Glutamatergic neuron (in vitro differentiated cells): Measurements from ENCODE around the gene VSIG10L2. TPM values are rescaled to one million over a fixed set of nuclear protein-coding genes. Genes with fewer than 3 reads are reported as not detected.
A peak's percentile ranks its signal among the peaks of the same experiment; 100 is the strongest.
"Not testable (repeated sequence)": the region's sequence is repeated elsewhere in the genome, so short reads cannot be mapped to it uniquely, and the experiment has no call there.

Experiments used
- DNase-seq: peaks from one replicate; pipeline ENCODE4 v3.0.0; 2022
- H3K27ac Mint-ChIP-seq: one replicate; pipeline ENCODE4 v1.8.0; 2020; ENCODE audit warnings: mild to moderate bottlenecking, mixed read lengths, inconsistent platforms; ENCODE audit not compliant: unreplicated experiment
- H3K27me3 Mint-ChIP-seq: one replicate; pipeline ENCODE4 v1.8.0; 2020; ENCODE audit warnings: mild to moderate bottlenecking, moderate library complexity, mixed read lengths, inconsistent platforms; ENCODE audit not compliant: unreplicated experiment
- H3K36me3 Mint-ChIP-seq: one replicate; pipeline ENCODE4 v1.8.0; 2020; ENCODE audit warnings: mild to moderate bottlenecking, mixed read lengths, inconsistent platforms; ENCODE audit not compliant: unreplicated experiment
- H3K4me1 Mint-ChIP-seq: one replicate; pipeline ENCODE4 v1.8.0; 2020; ENCODE audit warnings: mild to moderate bottlenecking, low read depth, mixed read lengths, inconsistent platforms; ENCODE audit not compliant: unreplicated experiment
- H3K4me3 Mint-ChIP-seq: one replicate; pipeline ENCODE4 v1.8.0; 2020; ENCODE audit warnings: mild to moderate bottlenecking, mixed read lengths, inconsistent platforms; ENCODE audit not compliant: unreplicated experiment
- H3K9me3 Mint-ChIP-seq: one replicate; pipeline ENCODE4 v1.8.0; 2020; ENCODE audit warnings: mild to moderate bottlenecking, moderate library complexity, mixed read lengths, inconsistent platforms; ENCODE audit not compliant: unreplicated experiment
- CTCF ChIP-seq: fragments of 200-600 bp; sonication (generic); IDR thresholded peaks from one replicate; pipeline ENCODE4 v1.5.0; 2021; ENCODE audit not compliant: partially characterized antibody, unreplicated experiment
- total RNA-seq: library from RNA; stranded (reverse); fragmentation: NEBNext Ultra II Directional; extraction: Animal tissue kit (Norgen Biotek cat#: 25700); gene quantifications from one replicate; pipeline ENCODE4 v1.2.1, GENCODE V29; 2021; ENCODE audit not compliant: unreplicated experiment

VSIG10L2 gene
- total RNA-seq, 1 donor from 2014 or later: not detected

- Mint-ChIP-seq H3K27me3 (no peaks in the 10 kb centered on the region), H3K27ac (peak within 1 kb of the TSS; percentile 24), H3K9me3 (peaks cover 8% of the 10 kb centered on the region), H3K36me3 (peaks cover 8% of the 10 kb centered on the region), H3K4me3 (peak within 1 kb of the TSS; percentile 88), H3K4me1 (peaks cover 6% of the 10 kb centered on the region)
- peak; percentile 88 for DNase-seq
- no peak for TF ChIP-seq CTCF
These were observed 41.9 kb upstream of the VSIG10L2 start, which contains the start of gene DDX25 for GRCh38 chr11:125903711-125904659. Gene DDX25 (plus strand): TSS chr11:125904508. CDS start chr11:125904518, 10 bp downstream.

- H3K4me3 Mint-ChIP-seq: peak overlapping the region; percentile 59
- H3K36me3 Mint-ChIP-seq: peaks cover 8% of the 10 kb centered on the region
- no peak for TF ChIP-seq CTCF
- no peak overlapping the region for H3K27ac Mint-ChIP-seq
- H3K4me1 Mint-ChIP-seq: peaks cover 6% of the 10 kb centered on the region
- H3K27me3 Mint-ChIP-seq: no peaks in the 10 kb centered on the region
- H3K9me3 Mint-ChIP-seq: peaks cover 8% of the 10 kb centered on the region
- DNase-seq: no peak
These were observed 41.2 kb upstream of the VSIG10L2 start for GRCh38 chr11:125904678-125905077.

GRCh38 chr11:125910226-125910849 is 35.5 kb upstream of the VSIG10L2 start:
- H3K36me3 Mint-ChIP-seq: peaks cover 5% of the 10 kb centered on the region
- H3K4me3 Mint-ChIP-seq: no peak overlapping the region
- no peak overlapping the region for H3K27ac Mint-ChIP-seq
- peaks cover 9% of the 10 kb centered on the region for H3K4me1 Mint-ChIP-seq
- TF ChIP-seq CTCF: no peak
- no peak for DNase-seq
- H3K9me3 Mint-ChIP-seq: peaks cover 3% of the 10 kb centered on the region
- peaks cover 2% of the 10 kb centered on the region for H3K27me3 Mint-ChIP-seq

- H3K9me3 Mint-ChIP-seq, H3K36me3 Mint-ChIP-seq, H3K27me3 Mint-ChIP-seq, H3K27ac Mint-ChIP-seq, H3K4me3 Mint-ChIP-seq, H3K4me1 Mint-ChIP-seq, DNase-seq: not testable (repeated sequence)
These were observed 31.2 kb upstream of the VSIG10L2 start for GRCh38 chr11:125914601-125915000.

DNA sequence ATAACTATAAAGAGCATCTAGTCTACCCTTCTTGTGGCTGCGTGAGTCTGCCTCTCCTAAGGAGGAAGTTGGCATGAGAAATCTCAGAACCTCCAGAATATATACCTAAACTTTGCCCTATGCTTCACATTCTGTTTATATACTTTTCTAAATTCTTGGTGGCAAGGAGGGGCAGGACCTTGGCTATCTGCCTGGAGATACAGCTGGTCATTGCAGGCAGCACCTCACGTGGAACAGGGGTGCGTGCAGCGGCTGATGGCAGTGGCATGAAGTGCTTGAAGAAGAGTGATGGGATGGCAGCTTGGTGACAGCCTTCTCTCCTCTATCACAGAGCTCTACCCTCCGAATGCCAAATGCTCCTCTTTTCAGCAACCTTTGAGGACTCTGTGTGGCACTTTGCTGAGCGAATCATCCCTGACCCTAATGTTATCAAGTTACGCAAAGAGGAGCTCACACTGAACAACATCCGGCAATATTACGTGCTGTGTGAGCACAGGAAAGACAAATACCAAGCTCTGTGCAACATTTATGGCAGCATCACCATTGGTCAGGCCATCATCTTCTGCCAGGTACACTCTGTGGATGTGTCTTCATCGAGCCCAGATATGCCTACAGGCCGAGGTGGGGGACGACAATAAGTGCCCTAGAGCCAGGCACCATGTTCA is 29.0 kb upstream of the VSIG10L2 start:
- no peak overlapping the region for H3K4me3 Mint-ChIP-seq
- no peak for TF ChIP-seq CTCF
- no peaks in the 10 kb centered on the region for H3K36me3 Mint-ChIP-seq
- no peaks in the 10 kb centered on the region for H3K9me3 Mint-ChIP-seq
- no peak for DNase-seq
- peaks cover 4% of the 10 kb centered on the region for H3K27me3 Mint-ChIP-seq
- H3K27ac Mint-ChIP-seq: no peak overlapping the region
- H3K4me1 Mint-ChIP-seq: peaks cover 4% of the 10 kb centered on the region
